HCT116 (cell line): ENCODE results near the gene FDXACB1. TPM values are rescaled to one million over a fixed set of nuclear protein-coding genes. Genes with fewer than 3 reads are reported as not detected.

Experiments used
- ATAC-seq: fragments of 200-7000 bp; cut with Tn5 transposase; 2 replicates; pipeline ENCODE4 v1.9.1; 2020; ENCODE audit warnings: mild to moderate bottlenecking, moderate library complexity
- BruUV-seq: library from RNA; stranded (reverse); fragments of 400-500 nt; replicated peaks from 2 replicates; lab custom pipeline; 2021; lab: Mats Ljungman, UMichigan
- CTCF ChIA-PET: fragments of 300-600 bp; sonication (Branson Sonifier 250); formaldehyde crosslinking; loops from one replicate; lab custom pipeline; 2021; ENCODE audit warnings: antibody characterized with exemption; lab: Charles Lee
- POLR2A ChIA-PET: fragments of 300-600, 350-600 bp; sonication (Branson Sonifier 250); formaldehyde crosslinking; loops from one replicate; lab custom pipeline; 2021; ENCODE audit warnings: antibody characterized with exemption; lab: Charles Lee
- RAD21 ChIA-PET, 2 experiments: fragments of 300-600 bp; sonication (Branson Sonifier 250); formaldehyde crosslinking; loops; one replicate each; lab custom pipeline; 2023; ENCODE audit warnings: low total read pairs in 2 of 2; ENCODE audit not compliant: uncharacterized antibody in 2 of 2, unreplicated experiment in 2 of 2, low non-redundant PET in 1 of 2; lab: Charles Lee
- DNase-seq: peaks from one replicate; pipeline ENCODE4 v3.0.0-alpha.2; 2010; ENCODE audit warnings: low read depth, low spot score
- H2AFZ ChIP-seq: fragments of 200-600 bp; shearing (Covaris generic), sonication (generic); 2 replicates; pipeline ENCODE4 v1.6.1; 2017; ENCODE audit warnings: low read depth, mixed run types, mixed read lengths, antibody characterized with exemption, low read length; ENCODE audit not compliant: poor library complexity, severe bottlenecking
- H3K27ac ChIP-seq: 2 replicates; pipeline ENCODE4 v1.5.1; 2012; ENCODE audit warnings: low read depth, low read length
- H3K27me3 ChIP-seq: fragments of 200-600 bp; sonication (generic); 2 replicates; pipeline ENCODE4 v1.6.1; 2016; ENCODE audit warnings: mixed run types, low read length, mixed read lengths; ENCODE audit not compliant: insufficient read depth
- H3K36me3 ChIP-seq, 2 experiments: fragments of 200-500 bp in 1 of 2; fragments of 200-600 bp in 1 of 2; sonication (Bioruptor generic) in 1 of 2; sonication (generic) in 1 of 2; 2 replicates each; pipeline versions ENCODE4 v1.5.1 to v1.6.1; 2014 to 2016; ENCODE audit warnings: low read length in 2 of 2, inconsistent platforms in 1 of 2, mixed read lengths in 1 of 2, mixed run types in 1 of 2; ENCODE audit not compliant: insufficient read depth in 2 of 2, control insufficient read depth in 1 of 2
- H3K4me1 ChIP-seq, 2 experiments: fragments of 200-600 bp in 1 of 2; sonication (generic) in 1 of 2; 2 replicates each; pipeline versions ENCODE4 v1.5.1 to v1.6.1; 2012 to 2017; ENCODE audit warnings: low read length in 2 of 2, inconsistent platforms in 1 of 2, mild to moderate bottlenecking in 1 of 2, mixed read lengths in 1 of 2, mixed run types in 1 of 2, moderate library complexity in 1 of 2; ENCODE audit not compliant: insufficient read depth in 2 of 2, control insufficient read depth in 1 of 2
- H3K4me2 ChIP-seq: fragments of 200-600 bp; sonication (generic); 2 replicates; pipeline ENCODE4 v1.6.1; 2017; ENCODE audit warnings: mixed run types, low read length, mixed read lengths
- H3K4me3 ChIP-seq, 2 experiments: fragments of 200-600 bp in 1 of 2; sonication (generic) in 1 of 2; replicated peaks in 1 of 2; 2 replicates each; pipeline ENCODE4 v1.5.1; 2011 to 2016; ENCODE audit warnings: low read length in 2 of 2, control low read depth in 1 of 2, low read depth in 1 of 2, mild to moderate bottlenecking in 1 of 2, mixed read lengths in 1 of 2, mixed run types in 1 of 2
- H3K79me2 ChIP-seq: fragments of 200-600 bp; sonication (generic); 2 replicates; pipeline ENCODE4 v1.6.1; 2017; ENCODE audit warnings: mild to moderate bottlenecking, mixed run types, low read length, moderate library complexity, mixed read lengths; ENCODE audit not compliant: insufficient read depth
- H3K9ac ChIP-seq: fragments of 200-600 bp; sonication (generic); 2 replicates; pipeline ENCODE4 v1.6.1; 2016; ENCODE audit warnings: low read length, mixed read lengths
- H3K9me2 ChIP-seq: fragments of 200-600 bp; sonication (generic), shearing (Covaris generic); 2 replicates; pipeline ENCODE4 v1.6.1; 2017; ENCODE audit warnings: mixed run types, mild to moderate bottlenecking, moderate library complexity; ENCODE audit not compliant: insufficient read depth
- H3K9me3 ChIP-seq, 2 experiments: fragments of 200-500 bp in 1 of 2; fragments of 200-600 bp in 1 of 2; sonication (Bioruptor generic) in 1 of 2; sonication (generic) in 1 of 2; 2 replicates each; pipeline ENCODE4 v1.6.1; 2014 to 2017; ENCODE audit warnings: low read length in 2 of 2, mixed read lengths in 2 of 2, inconsistent platforms in 1 of 2, low read depth in 1 of 2, mild to moderate bottlenecking in 1 of 2, mixed run types in 1 of 2, moderate library complexity in 1 of 2; ENCODE audit not compliant: control insufficient read depth in 1 of 2, insufficient read depth in 1 of 2
- H4K20me1 ChIP-seq: fragments of 200-600 bp; sonication (generic), shearing (Covaris generic); 2 replicates; pipeline ENCODE4 v1.6.1; 2017; ENCODE audit warnings: mixed run types, mild to moderate bottlenecking, moderate library complexity; ENCODE audit not compliant: insufficient read depth
- CEBPB ChIP-seq: IDR thresholded peaks from 2 replicates; pipeline ENCODE4 v1.6.1; 2012; ENCODE audit warnings: low read depth
- EGR1 ChIP-seq: IDR thresholded peaks from 2 replicates; pipeline ENCODE4 v1.6.1; 2012; ENCODE audit warnings: low read depth
- ELF1 ChIP-seq: IDR thresholded peaks from 2 replicates; pipeline ENCODE4 v1.6.1; 2012; ENCODE audit warnings: low read depth, borderline replicate concordance
- EZH2 ChIP-seq: fragments of 200-600 bp; sonication (generic); IDR thresholded peaks from 2 replicates; pipeline ENCODE4 v1.6.1; 2017; ENCODE audit warnings: antibody characterized with exemption, mixed run types
- FOSL1 ChIP-seq: IDR thresholded peaks from 2 replicates; pipeline ENCODE4 v1.6.1; 2012; ENCODE audit warnings: low read depth
- RAD21 ChIP-seq: IDR thresholded peaks from 2 replicates; pipeline ENCODE4 v1.6.1; 2012; ENCODE audit warnings: low read depth, mild to moderate bottlenecking
- SP1 ChIP-seq: IDR thresholded peaks from 2 replicates; pipeline ENCODE4 v1.6.1; 2012; ENCODE audit warnings: low read depth
- YY1 ChIP-seq: IDR thresholded peaks from 2 replicates; pipeline ENCODE4 v1.6.1; 2011; ENCODE audit warnings: low read length, low read depth, moderate library complexity, mild to moderate bottlenecking; ENCODE audit not compliant: insufficient replicate concordance; ENCODE audit errors: extremely low read depth
- ZFX ChIP-seq: fragments of 450-650 bp; IDR thresholded peaks from 2 replicates; pipeline ENCODE4 v1.6.1; 2017
- intact Hi-C: fragments of 100-400 bp; cut with micrococcal nuclease; formaldehyde crosslinking; loops from 2 replicates; pipeline ENCODE4 v1.10.0; 2022
- total RNA-seq: library from RNA; stranded (reverse); gene quantifications from one replicate; pipeline ENCODE4 v1.2.1, GENCODE V29; 2021; ENCODE audit not compliant: unreplicated experiment
- TF ChIP-seq, protein P1 (sequence below): IDR thresholded peaks from 2 replicates; pipeline ENCODE4 v1.6.1; 2012; ENCODE audit warnings: low read depth
- TF ChIP-seq, protein P2 (sequence below): IDR thresholded peaks from 2 replicates; pipeline ENCODE4 v1.6.1; 2012
- TF ChIP-seq, protein P3 (sequence below): IDR thresholded peaks from 2 replicates; pipeline ENCODE4 v1.6.1; 2011; ENCODE audit warnings: mild to moderate bottlenecking, low read length, moderate library complexity; ENCODE audit not compliant: insufficient replicate concordance; ENCODE audit errors: extremely low read depth

Gene FDXACB1
- total RNA-seq, 1 experiment from 2014 or later = 3.8 TPM

DNA sequence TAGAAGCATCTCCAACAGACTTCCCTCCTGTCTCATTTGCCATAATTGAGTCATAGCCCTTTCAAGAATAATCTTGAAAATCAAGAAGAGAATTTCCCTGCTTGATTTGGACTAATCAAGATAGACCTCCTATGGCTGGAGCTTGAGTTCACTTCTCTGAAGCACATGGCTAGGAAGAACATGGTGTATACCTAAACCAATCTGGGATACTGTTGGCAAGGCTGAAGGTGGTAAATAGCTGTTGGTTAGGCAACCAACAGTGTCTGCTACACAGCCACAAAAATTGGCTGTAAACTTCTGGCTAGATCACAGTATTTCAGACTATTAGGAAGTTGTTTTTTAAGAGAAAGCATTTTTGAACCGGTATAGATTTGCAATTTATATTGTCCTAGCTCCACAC lies 27.7 kb upstream of the FDXACB1 start (continued):
- TF ChIP-seq EZH2 = no peak

DNA sequence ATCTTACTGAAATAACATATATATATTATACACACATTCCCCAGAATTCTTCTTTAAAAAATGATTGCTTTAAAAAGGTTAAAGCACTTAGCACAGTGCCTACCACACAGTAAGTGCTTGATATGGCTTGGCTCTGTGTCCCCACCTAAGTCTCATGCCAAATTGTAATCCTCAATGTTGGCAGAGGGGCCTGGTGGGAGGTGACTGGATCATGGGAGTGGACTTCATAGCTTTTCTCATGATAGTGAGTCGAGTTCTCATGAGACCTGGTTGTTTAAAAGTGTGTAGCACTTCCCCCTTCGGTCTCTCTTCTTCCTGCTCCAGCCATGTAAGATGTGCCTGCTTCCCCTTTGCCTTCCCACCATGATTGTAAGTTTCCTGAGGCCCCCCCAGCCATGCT lies 26.4 kb upstream of the FDXACB1 start:
- ChIA-PET RAD21 (no interaction called here), POLR2A (no interaction called here), CTCF (no interaction called here)
- Histone ChIP-seq H3K9me2 (no peaks in the 10 kb centered on the region), H4K20me1 (no peaks in the 10 kb centered on the region), H3K36me3 (no peaks in the 10 kb centered on the region), H3K9me3 (no peaks in the 10 kb centered on the region), H3K9ac (no peak overlapping the region), H3K27me3 (0 out of 2 replicates have a peak, but pooled peaks cover under 1% of the 10 kb centered on the region), H3K4me2 (no peak overlapping the region), H3K4me3 (no peak overlapping the region), H2AFZ (no peak overlapping the region), H3K27ac (no peak overlapping the region), H3K4me1 (no peaks in the 10 kb centered on the region), H3K79me2 (no peaks in the 10 kb centered on the region)
- no peak for TF ChIP-seq YY1
- TF ChIP-seq, protein P1, sequence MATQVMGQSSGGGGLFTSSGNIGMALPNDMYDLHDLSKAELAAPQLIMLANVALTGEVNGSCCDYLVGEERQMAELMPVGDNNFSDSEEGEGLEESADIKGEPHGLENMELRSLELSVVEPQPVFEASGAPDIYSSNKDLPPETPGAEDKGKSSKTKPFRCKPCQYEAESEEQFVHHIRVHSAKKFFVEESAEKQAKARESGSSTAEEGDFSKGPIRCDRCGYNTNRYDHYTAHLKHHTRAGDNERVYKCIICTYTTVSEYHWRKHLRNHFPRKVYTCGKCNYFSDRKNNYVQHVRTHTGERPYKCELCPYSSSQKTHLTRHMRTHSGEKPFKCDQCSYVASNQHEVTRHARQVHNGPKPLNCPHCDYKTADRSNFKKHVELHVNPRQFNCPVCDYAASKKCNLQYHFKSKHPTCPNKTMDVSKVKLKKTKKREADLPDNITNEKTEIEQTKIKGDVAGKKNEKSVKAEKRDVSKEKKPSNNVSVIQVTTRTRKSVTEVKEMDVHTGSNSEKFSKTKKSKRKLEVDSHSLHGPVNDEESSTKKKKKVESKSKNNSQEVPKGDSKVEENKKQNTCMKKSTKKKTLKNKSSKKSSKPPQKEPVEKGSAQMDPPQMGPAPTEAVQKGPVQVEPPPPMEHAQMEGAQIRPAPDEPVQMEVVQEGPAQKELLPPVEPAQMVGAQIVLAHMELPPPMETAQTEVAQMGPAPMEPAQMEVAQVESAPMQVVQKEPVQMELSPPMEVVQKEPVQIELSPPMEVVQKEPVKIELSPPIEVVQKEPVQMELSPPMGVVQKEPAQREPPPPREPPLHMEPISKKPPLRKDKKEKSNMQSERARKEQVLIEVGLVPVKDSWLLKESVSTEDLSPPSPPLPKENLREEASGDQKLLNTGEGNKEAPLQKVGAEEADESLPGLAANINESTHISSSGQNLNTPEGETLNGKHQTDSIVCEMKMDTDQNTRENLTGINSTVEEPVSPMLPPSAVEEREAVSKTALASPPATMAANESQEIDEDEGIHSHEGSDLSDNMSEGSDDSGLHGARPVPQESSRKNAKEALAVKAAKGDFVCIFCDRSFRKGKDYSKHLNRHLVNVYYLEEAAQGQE = no peak
- TF ChIP-seq FOSL1 = no peak
- TF ChIP-seq SP1 = no peak
- TF ChIP-seq ZFX = no peak
- TF ChIP-seq CEBPB = no peak
- TF ChIP-seq, protein P2, sequence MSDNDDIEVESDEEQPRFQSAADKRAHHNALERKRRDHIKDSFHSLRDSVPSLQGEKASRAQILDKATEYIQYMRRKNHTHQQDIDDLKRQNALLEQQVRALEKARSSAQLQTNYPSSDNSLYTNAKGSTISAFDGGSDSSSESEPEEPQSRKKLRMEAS = no peak
- no peak for TF ChIP-seq ELF1
- no peak for TF ChIP-seq RAD21
- TF ChIP-seq, protein P3, sequence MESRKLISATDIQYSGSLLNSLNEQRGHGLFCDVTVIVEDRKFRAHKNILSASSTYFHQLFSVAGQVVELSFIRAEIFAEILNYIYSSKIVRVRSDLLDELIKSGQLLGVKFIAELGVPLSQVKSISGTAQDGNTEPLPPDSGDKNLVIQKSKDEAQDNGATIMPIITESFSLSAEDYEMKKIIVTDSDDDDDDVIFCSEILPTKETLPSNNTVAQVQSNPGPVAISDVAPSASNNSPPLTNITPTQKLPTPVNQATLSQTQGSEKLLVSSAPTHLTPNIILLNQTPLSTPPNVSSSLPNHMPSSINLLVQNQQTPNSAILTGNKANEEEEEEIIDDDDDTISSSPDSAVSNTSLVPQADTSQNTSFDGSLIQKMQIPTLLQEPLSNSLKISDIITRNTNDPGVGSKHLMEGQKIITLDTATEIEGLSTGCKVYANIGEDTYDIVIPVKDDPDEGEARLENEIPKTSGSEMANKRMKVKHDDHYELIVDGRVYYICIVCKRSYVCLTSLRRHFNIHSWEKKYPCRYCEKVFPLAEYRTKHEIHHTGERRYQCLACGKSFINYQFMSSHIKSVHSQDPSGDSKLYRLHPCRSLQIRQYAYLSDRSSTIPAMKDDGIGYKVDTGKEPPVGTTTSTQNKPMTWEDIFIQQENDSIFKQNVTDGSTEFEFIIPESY = no peak
- TF ChIP-seq EGR1 = no peak
- TF ChIP-seq EZH2 = no peak
- intact Hi-C loops = no loop called here
- BruUV-seq = no TSS peak
- ATAC-seq (no peak), DNase-seq (no peak)
